Progenitor cell of endocrine pancreas (in vitro differentiated cells): Measurements from ENCODE around the gene CFAP52. TPM values are rescaled to one million over a fixed set of nuclear protein-coding genes. Genes with fewer than 3 reads are reported as not detected.

Source experiments
- DNase-seq: peaks from one replicate; pipeline ENCODE4 v3.0.0; 2021; ENCODE audit warnings: low spot score; ENCODE audit not compliant: unreplicated experiment
- H3K27ac Mint-ChIP-seq: 2 replicates; pipeline ENCODE4 v1.8.0; 2021; ENCODE audit warnings: mild to moderate bottlenecking, moderate library complexity, mixed read lengths
- H3K27me3 Mint-ChIP-seq: 2 replicates; pipeline ENCODE4 v1.8.0; 2021; ENCODE audit warnings: mixed read lengths
- H3K36me3 Mint-ChIP-seq: 2 replicates; pipeline ENCODE4 v1.8.0; 2022; ENCODE audit warnings: mixed read lengths; ENCODE audit not compliant: insufficient read depth
- H3K4me1 Mint-ChIP-seq: 2 replicates; pipeline ENCODE4 v1.8.0; 2021; ENCODE audit warnings: low read depth, mixed read lengths
- H3K4me3 Mint-ChIP-seq: 2 replicates; pipeline ENCODE4 v1.8.0; 2021; ENCODE audit warnings: low read depth, mild to moderate bottlenecking, moderate library complexity, mixed read lengths
- H3K9me3 Mint-ChIP-seq: 2 replicates; pipeline ENCODE4 v1.8.0; 2021; ENCODE audit warnings: low read depth, mixed read lengths
- total RNA-seq: library from RNA; stranded (reverse); gene quantifications from 2 replicates; pipeline ENCODE4 v1.2.1, GENCODE V29; 2021
- TF ChIP-seq, protein P1 (sequence below): fragments of 200-600 bp; sonication (generic); IDR thresholded peaks from one replicate; pipeline ENCODE4 v1.5.0; 2021; ENCODE audit warnings: antibody characterized with exemption, mild to moderate bottlenecking; ENCODE audit not compliant: unreplicated experiment

The CFAP52 gene
- total RNA-seq, 1 donor from 2014 or later = 0.19 TPM

DNA sequence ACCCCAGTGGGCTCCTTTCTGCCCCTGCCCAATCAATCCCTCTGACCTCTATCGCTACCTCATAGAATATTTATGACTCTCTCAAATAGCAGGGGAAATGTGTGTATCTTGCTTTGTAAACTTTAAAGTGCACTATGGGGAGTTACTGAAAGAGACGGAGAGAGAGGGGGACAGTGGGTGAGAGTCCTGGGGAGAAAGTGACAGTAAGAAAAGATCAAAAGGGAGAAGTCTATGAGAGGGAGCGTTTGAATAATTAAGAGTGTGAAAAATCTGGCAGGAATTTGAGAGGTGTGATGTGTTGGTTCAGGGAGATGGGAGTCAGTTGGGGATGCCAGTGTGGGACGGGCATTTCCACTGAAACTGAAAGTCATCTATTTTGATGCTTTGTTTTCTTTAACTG is 101.5 kb downstream of the CFAP52 start:
- no peaks in the 10 kb centered on the region for H3K4me1 Mint-ChIP-seq
- peaks cover 8% of the 10 kb centered on the region for H3K9me3 Mint-ChIP-seq
- no peaks in the 10 kb centered on the region for H3K27me3 Mint-ChIP-seq
- TF ChIP-seq, protein P1, sequence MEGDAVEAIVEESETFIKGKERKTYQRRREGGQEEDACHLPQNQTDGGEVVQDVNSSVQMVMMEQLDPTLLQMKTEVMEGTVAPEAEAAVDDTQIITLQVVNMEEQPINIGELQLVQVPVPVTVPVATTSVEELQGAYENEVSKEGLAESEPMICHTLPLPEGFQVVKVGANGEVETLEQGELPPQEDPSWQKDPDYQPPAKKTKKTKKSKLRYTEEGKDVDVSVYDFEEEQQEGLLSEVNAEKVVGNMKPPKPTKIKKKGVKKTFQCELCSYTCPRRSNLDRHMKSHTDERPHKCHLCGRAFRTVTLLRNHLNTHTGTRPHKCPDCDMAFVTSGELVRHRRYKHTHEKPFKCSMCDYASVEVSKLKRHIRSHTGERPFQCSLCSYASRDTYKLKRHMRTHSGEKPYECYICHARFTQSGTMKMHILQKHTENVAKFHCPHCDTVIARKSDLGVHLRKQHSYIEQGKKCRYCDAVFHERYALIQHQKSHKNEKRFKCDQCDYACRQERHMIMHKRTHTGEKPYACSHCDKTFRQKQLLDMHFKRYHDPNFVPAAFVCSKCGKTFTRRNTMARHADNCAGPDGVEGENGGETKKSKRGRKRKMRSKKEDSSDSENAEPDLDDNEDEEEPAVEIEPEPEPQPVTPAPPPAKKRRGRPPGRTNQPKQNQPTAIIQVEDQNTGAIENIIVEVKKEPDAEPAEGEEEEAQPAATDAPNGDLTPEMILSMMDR = no peak
- H3K4me3 Mint-ChIP-seq = no peak overlapping the region
- H3K27ac Mint-ChIP-seq = no peak overlapping the region
- H3K36me3 Mint-ChIP-seq = peaks cover 32% of the 10 kb centered on the region
- DNase-seq = no peak

DNA sequence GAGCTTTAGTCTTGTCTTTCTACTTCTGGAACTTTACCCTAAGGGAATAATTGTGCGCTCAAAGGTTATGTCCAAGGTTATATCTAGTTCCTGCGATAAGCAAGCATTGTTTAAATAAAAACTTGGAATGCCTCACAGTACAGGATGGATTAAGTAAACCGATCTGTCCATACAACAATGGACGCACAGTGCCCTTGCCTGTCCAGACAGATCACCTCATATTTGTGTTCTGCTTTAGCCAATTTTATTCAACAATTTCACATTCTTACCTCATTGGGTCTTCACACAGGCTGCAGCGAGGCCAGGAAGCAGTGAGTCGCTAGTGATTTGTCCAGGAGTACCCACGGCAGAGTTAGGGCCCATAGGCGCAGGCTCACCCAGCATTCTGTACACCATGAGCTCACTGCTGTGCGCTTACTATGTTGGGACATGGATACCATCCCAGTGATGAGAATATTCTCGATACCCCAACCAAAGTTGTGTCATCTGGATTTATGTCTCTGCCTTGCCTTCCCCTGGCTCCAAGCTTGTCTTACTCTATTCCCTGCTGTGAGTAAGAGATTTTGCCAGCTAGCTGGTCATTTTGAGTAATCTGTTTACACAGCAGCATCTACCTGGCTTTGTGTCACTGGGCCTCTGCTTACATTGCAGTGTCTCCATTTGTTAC is 108.6 kb downstream of the CFAP52 start:
- Mint-ChIP-seq H3K4me1 (no peaks in the 10 kb centered on the region), H3K9me3 (peaks cover 10% of the 10 kb centered on the region), H3K36me3 (peaks cover 50% of the 10 kb centered on the region), H3K4me3 (no peak overlapping the region), H3K27ac (no peak overlapping the region), H3K27me3 (no peaks in the 10 kb centered on the region)
- DNase-seq = no peak
- TF ChIP-seq, protein P1 = no peak

Other genes starting within 250 kb of the CFAP52 start
- gene STX8, start 822 bp upstream of the CFAP52 start, total RNA-seq = 63.4 and 67.1 TPM in 2 replicates
- gene USP43, start 68.9 kb downstream of the CFAP52 start, total RNA-seq = 9.7 and 10.4 TPM in 2 replicates
- gene DHRS7C, start 214.9 kb downstream of the CFAP52 start, total RNA-seq = not detected in 2 replicates
- gene GSG1L2, start 245.4 kb downstream of the CFAP52 start, total RNA-seq = not detected in 2 replicates
- gene GLP2R, start 249.3 kb downstream of the CFAP52 start, total RNA-seq = not detected in 2 replicates